ENCODE measurements around the gene POGLUT2.

DNA sequence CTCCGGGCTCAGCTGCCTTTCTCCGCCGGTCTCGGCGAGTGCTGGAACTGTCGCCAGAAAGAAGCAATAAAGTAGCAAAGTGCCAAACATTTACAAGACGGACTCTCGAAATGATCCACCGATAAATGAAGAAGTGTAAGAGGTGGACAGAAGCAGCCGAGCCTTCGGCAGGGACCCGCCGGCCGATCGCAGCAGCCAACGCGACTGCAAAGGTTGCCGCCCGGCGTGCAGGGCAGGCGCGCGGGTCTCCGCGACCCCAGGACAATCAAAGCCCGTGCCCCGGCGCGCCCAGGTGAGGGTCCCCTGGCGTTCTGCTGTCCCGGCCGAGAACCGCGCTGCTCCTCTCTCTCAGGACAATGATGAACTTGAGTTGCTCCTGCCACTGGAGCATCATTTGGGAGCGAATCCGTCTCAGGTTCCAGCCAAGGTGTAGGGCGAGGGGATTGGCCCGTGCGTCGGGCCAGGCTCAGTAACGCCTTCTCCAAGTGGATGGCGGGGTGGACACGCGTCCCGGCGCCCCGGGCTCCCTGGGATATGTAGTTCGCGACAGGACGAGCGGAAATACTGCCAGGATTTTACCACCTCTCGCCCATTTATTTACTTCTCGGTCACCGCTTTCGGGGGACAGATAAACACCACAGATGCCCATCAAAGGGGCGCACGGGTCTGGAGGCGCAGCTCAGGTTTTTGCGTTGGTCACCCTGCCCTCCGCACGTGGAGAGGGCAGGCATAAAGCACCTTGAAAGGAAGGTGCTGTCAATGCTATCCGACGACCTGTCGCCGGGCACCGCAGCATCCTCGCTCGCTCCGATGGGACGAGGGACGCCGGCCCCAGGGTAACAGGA lies at the start of gene POGLUT2, which contains the start of gene BIVM:
- no peak for TF ChIP-seq CSDC2 (CRISPR knock-in tag; IDR thresholded peaks at IDR 0.05)
- no peak for TF ChIP-seq ZFP3 (CRISPR knock-in tag; IDR thresholded peaks at IDR 0.05)
- TF ChIP-seq ISL1 (CRISPR knock-in tag; IDR thresholded peaks at IDR 0.05) = no peak
- TF ChIP-seq ESRRG (CRISPR knock-in tag; IDR thresholded peaks at IDR 0.05) = no peak
- no peak for TF ChIP-seq ARNTL (CRISPR knock-in tag; IDR thresholded peaks at IDR 0.05; ENCODE audit: borderline replicate concordance, low read depth)
- TF ChIP-seq, protein P1, sequence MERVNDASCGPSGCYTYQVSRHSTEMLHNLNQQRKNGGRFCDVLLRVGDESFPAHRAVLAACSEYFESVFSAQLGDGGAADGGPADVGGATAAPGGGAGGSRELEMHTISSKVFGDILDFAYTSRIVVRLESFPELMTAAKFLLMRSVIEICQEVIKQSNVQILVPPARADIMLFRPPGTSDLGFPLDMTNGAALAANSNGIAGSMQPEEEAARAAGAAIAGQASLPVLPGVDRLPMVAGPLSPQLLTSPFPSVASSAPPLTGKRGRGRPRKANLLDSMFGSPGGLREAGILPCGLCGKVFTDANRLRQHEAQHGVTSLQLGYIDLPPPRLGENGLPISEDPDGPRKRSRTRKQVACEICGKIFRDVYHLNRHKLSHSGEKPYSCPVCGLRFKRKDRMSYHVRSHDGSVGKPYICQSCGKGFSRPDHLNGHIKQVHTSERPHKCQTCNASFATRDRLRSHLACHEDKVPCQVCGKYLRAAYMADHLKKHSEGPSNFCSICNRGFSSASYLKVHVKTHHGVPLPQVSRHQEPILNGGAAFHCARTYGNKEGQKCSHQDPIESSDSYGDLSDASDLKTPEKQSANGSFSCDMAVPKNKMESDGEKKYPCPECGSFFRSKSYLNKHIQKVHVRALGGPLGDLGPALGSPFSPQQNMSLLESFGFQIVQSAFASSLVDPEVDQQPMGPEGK (CRISPR knock-in tag; IDR thresholded peaks at IDR 0.05; ENCODE audit: borderline replicate concordance) = no peak
- TF ChIP-seq SNAI2 (CRISPR knock-in tag; IDR thresholded peaks at IDR 0.05) = no peak
- no peak for TF ChIP-seq ZC3H10 (CRISPR knock-in tag; IDR thresholded peaks at IDR 0.05)
- no peak for TF ChIP-seq GLIS3 (CRISPR knock-in tag; IDR thresholded peaks at IDR 0.05)
- no peak for TF ChIP-seq ZFP30 (CRISPR knock-in tag; IDR thresholded peaks at IDR 0.05)
- no peak for TF ChIP-seq ZNF70 (CRISPR knock-in tag; IDR thresholded peaks at IDR 0.05)
- TF ChIP-seq, protein P2, sequence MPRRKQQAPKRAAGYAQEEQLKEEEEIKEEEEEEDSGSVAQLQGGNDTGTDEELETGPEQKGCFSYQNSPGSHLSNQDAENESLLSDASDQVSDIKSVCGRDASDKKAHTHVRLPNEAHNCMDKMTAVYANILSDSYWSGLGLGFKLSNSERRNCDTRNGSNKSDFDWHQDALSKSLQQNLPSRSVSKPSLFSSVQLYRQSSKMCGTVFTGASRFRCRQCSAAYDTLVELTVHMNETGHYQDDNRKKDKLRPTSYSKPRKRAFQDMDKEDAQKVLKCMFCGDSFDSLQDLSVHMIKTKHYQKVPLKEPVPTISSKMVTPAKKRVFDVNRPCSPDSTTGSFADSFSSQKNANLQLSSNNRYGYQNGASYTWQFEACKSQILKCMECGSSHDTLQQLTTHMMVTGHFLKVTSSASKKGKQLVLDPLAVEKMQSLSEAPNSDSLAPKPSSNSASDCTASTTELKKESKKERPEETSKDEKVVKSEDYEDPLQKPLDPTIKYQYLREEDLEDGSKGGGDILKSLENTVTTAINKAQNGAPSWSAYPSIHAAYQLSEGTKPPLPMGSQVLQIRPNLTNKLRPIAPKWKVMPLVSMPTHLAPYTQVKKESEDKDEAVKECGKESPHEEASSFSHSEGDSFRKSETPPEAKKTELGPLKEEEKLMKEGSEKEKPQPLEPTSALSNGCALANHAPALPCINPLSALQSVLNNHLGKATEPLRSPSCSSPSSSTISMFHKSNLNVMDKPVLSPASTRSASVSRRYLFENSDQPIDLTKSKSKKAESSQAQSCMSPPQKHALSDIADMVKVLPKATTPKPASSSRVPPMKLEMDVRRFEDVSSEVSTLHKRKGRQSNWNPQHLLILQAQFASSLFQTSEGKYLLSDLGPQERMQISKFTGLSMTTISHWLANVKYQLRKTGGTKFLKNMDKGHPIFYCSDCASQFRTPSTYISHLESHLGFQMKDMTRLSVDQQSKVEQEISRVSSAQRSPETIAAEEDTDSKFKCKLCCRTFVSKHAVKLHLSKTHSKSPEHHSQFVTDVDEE (CRISPR knock-in tag; IDR thresholded peaks at IDR 0.05) = no peak
- TF ChIP-seq TOX (CRISPR knock-in tag; IDR thresholded peaks at IDR 0.05; ENCODE audit: borderline replicate concordance) = no peak
